SK-N-DZ (cell line): Measurements from ENCODE around the gene RAB3IL1.
"Not testable (repeated sequence)": the region's sequence is repeated elsewhere in the genome, so short reads cannot be mapped to it uniquely, and the experiment has no call there.

Source experiments
- DNase-seq: peaks from one replicate; pipeline ENCODE4 v3.0.0-alpha.2; 2015; ENCODE audit warnings: low spot score

Gene RAB3IL1

DNA sequence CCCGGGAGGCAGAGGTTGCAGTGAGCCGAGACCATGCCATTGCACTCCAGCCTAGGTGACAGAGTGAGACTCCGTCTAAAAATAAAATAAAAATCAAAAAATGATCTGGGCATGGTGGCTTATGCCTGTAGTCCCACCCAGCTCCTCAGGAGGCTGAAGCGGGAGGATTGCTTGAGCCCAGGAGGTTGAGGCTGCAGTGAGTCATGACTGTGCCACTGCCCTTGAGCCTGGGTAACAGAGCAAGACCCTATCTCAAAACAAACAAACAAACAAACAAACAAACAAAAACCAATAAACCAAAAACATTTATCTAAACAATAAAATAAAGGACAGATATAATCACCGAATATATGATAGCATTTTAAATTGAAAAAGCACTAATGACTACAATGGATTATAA, 36.3 kb upstream of the RAB3IL1 start:
- not testable (repeated sequence) for DNase-seq

DNA sequence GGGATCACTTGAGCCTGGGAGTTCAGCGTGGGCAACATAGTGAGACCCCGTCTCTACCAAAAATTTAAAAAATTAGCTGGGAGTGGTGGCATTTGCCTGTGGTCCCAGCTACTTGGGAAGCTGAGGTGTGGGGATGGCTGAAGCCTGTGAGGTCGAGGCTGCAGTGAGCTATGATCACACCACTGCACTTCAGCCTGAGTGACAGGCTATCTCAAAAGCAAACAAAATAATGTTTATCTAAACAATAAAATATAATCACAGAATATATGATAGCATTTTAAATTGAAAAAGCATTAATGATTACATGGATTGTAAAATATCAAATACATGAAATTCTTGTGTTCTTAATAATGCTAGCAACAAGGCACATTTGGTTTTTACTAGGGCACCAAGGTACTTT, 35.5 kb upstream of the RAB3IL1 start:
- DNase-seq: no peak

DNA sequence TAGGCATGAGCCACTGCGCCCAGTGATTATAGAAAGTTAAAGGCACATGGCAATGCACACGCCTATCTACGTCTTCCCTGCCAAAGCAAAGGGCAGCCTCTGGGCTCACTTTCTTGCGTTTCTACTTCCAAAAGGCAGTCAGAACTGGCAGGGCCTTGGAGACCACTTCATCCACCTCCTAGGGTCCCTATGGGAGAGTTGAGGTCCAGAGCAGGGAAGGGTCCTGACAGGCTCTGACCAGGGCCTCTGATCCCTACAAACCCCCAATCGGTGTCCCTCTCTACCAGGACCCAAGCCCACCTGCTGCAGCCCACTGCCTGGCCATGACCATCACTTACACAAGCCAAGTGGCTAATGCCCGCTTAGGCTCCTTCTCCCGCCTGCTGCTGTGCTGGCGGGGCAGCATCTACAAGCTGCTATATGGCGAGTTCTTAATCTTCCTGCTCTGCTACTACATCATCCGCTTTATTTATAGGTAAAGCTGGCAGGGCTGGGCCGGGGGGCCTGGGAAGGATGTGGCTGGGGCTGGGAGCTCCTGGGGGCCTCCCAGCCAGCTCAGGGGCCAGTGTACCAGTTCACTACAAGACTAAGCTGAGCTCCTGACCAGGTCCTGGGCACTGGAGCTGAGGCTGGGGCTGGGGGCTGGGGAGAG, 34.2 kb upstream of the RAB3IL1 start:
- no peak for DNase-seq

DNA sequence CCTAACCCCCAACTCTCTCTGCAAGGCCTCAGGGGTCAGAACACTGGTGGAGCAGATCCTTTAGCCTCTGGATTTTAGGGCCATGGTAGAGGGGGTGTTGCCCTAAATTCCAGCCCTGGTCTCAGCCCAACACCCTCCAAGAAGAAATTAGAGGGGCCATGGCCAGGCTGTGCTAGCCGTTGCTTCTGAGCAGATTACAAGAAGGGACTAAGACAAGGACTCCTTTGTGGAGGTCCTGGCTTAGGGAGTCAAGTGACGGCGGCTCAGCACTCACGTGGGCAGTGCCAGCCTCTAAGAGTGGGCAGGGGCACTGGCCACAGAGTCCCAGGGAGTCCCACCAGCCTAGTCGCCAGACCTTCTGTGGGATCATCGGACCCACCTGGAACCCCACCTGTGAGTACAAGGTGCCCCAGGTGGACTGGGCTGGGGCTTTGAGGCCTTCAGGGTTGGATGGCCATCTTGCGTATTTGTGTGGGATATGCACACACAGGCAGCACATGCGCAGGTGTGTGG, 32.7 kb upstream of the RAB3IL1 start, which contains the start of gene BEST1:
Gene BEST1, plus strand, starts transcription at position 317 of the 513 bp plus-strand sequence. CDS start 1,456 bp downstream, outside the sequence.
- no peak for DNase-seq

DNA sequence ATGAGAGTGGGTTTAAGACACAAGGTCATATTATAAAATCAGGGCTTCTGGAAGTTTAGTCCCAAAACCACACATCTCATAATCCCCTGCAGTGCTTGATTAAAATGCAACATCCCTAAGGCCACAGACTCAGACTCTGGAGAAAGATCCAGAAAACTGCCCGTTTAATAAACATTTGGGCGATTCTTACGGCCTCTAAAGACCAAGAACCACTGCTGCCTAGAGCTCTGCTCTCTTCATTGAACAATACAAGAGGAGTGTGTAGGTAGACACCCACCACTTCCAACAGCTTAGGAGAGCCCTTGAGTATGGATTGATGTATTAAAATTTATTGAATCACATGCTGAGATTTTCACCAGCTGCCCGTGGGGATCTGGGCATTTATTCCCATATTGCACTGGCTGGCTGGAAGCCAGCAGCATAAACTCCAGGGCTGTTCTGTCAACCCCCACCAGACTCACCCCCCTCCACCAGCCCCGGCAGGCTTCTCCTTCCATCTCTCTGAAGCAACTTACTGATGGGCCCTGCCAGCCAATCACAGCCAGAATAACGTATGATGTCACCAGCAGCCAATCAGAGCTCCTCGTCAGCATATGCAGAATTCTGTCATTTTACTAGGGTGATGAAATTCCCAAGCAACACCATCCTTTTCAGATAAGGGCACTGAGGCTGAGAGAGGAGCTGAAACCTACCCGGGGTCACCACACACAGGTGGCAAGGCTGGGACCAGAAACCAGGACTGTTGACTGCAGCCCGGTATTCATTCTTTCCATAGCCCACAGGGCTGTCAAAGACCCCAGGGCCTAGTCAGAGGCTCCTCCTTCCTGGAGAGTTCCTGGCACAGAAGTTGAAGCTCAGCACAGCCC, 32.0 kb upstream of the RAB3IL1 start:
- DNase-seq: peak; percentile 92

DNA sequence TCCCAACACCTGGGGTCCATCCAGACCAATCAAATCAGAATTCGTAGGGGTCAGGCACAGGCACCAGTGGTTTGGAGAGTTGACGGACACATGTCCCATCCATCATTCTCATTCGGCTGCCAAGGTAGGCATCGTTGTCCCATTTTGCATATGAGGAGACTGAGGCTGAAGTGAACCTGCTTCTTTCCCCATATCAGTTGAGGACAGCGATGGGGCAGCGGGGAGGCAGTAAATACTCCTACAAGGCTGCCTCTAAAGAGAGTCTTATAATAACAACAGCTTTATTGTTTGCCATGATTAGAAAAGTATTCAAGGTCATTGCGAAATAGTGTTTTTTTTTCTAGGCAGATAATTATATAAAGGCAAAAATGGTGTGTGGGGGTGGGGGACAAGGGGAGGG, 31.1 kb upstream of the RAB3IL1 start:
- DNase-seq: no peak

DNA sequence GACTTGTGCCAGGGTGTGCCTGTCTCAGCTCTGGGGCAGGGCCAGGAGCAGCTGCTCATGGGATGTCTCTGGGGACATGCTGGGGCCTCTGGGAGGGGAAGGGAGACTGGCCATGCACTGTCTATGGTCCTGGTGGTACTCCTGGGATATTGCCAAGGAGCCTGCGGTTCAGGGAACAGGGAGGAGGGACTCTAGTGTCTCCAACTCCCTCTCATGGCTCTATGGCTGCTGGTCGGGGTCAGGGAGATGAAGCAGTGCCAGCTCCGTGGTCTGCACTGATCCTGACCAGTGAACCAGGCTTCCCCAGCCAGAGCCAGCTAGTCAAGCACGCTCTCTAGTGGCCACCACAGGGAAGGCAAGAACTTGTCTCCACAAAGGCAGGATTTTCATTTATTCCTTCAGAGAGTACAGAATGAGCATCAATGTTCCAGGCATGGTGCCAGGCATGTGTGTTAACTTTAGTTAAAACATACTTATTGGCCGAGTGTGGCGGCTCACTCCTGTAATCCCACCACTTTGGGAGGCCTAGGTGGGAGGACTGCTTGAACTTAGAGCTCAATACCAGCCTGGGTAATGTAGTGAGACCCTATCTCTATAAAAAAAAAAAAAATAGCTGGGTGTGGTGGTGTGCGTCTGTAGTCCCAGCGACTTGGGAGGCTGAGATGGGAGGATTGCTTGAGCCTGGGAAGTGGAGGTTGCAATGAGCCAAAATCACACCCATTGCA, 30.3 kb upstream of the RAB3IL1 start:
- DNase-seq: peak; percentile 81

DNA sequence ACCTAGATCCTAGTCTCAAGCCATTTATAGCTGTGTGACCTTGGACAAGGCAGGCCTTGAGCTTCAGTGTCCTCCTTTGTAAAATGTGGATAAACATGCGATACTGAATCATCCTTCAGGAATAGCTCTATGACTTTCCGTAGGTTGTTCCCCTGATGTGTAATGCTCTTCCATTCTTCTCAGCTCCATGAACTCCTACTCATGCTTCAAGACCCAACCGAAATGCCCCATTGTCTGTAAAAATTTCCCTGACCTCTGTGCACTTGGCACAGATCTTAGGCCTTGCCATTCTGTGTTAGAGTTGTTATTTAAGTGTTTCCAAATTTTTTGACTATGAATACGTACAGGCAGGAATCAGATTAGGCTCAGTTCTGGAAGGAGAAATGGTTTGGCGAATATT, 29.5 kb upstream of the RAB3IL1 start:
- no peak for DNase-seq

DNA sequence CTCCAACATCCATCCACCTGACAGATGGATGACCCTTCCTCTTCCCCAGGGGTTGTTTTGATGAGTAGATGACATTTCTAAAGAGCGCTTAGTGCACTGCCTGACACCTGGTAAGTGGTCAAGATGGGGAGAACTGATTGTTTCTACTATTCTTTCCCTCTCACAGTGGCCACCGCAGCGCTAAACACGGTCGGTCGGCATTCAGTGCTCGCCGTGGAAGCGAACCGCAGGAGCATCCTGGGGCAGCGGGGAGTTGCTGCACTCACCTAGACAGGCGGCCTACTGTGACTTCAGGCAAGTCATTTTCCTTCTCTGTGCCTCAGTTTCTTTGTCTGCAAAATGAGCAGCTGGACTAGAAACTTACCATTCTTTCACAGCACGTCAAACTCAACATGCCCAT, 27.8 kb upstream of the RAB3IL1 start:
- no peak for DNase-seq

DNA sequence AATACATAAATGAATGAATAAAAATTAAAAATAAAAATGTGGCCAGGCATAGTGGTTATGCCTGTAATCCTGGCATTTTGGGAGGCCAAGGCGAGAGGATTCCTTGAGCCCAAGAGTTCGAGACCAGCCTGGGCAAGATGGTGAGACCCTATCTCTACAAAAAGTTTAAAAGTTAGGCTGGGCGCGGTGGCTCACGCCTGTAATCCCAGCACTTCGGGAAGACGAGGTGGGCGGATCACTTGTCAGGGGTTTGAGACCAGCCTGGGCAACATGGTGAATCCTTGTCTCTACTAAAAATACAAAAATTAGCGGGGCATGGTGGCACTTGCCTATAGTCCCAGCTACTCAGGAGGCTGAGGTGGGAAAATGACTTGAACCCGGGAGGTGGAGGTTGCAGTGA, 23.1 kb upstream of the RAB3IL1 start:
- DNase-seq: no peak

DNA sequence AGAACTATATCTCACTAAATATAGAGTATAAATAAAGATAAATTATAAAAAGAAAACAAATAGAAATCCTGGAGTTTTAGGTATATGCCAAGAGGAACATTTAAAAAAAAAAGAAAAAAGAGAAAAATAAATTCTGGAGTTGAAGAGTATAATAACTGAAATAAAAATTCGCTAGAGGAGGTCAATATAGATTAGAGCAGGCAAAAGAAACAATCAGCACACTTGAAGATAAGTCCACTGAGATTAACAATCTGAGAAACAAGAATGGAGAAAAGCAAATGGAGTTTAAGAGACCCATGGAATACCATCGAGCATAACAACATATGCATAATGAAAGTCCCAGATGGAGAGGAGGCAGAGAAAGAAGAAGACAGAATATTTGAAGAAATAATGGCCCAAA, 18.5 kb upstream of the RAB3IL1 start:
- no peak for DNase-seq

DNA sequence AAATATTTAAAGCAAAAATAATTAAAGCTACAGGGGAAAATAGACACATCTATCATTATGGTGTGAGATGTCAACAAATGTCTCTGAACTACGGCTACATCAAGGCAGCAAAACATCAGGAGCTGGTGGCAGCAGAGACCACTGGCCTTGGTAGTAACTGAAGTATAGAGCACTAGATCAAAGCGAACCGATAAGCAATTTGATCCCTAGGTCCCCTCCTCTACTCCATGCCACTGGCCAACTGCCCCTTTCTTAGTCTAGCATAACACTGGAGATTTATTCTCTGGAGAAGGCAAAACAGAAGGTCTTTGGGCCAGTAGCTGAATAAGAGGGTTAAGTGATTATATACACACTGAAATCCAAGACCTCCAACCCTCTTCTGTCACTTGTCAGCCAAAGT, 13.6 kb upstream of the RAB3IL1 start:
- DNase-seq: no peak

DNA sequence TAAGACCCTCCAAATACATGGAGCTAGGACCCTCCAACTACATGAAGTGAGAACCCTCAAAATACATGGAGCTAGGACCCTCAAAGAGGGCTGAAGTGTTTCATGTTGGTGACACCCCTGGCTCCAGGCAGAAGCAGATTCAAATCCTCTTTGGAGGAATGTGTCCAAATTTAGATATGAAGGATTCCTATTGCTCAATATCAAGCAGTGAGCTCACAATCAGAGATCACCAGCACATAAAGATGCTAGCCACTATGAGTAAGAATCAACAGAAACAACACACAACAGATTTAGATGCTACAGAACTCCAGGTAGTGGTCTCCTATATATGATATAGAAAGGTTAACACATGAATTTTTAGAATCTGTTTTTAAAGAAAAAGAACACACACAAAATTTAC, 11.2 kb upstream of the RAB3IL1 start:
- no peak for DNase-seq

DNA sequence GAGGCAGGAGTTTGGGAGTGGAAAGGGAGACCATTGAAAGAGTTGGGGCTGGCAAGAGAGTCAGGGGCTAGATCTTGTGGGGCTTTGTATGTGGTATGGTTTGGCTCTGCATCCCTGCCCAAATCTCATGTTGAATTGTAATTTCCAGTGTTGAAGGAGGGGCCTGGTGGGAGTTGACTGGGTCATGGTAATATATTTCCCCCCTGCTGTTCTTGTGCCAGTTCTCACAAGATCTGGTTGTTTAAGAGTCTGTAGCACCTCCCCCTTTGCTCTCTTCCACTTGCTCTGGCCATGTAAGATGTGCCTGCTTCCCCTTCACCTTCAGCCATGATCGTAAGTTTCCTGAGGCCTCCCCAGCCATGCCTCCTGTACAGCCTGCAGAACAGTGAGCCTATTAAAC, 10.1 kb upstream of the RAB3IL1 start:
- DNase-seq: no peak

DNA sequence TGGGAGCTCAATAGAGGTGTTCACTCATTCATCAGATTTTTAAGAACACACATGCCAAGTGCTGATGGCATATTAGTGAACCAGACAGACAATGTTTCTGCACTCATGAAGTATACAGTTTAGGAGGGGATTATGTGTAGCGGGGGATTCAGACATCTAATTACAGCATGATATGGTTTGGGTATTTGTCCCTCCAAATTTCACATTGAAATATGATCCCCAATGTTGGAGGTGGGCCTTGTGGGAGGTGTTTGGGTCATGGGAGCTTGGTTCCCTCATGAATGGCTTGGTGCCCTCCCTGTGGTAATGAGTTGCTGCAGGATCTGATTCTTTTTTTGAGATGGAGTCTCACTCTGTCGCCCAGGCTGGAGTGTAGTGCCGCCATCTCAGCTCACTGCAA, 8.9 kb upstream of the RAB3IL1 start:
- no peak for DNase-seq

DNA sequence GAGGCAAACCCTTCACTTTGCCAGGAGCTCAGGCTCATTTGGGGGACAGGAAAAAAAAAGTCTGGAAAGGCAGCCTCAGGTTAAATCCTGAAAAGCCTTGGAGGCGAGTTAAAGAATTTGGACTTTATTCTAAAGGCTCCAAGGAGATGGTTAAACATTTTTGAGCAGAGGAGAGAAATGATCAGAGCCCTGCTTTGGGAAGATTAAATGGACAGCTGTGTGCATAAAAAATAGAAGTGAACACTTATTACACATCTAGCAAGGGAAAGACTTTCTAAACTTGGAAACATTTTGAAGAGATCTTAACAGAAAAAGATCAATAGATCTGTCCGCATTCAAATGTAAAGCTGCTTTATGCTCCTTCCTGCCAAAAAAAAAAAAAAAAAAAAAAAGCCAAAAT, 8.4 kb upstream of the RAB3IL1 start:
- no peak for DNase-seq

DNA sequence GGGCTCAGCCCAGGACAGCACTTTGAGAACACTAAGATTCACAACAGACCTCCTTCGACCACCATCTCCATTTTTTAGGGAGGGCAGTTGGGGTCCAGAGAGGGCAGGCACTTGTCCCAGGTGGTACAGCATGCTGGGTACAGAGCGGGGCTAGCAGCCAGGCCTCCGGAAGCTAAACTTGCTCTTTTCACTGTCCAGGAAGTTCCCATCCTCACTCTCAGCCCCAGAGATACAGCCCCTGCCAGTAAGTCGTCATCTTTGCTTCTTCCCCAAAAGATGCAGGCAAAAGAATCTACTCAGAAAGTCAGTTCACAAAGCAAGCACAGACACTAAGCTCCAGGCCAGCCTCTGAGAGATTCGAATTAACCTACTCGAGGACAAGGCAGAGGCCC, 6.7 kb upstream of the RAB3IL1 start:
- no peak for DNase-seq

DNA sequence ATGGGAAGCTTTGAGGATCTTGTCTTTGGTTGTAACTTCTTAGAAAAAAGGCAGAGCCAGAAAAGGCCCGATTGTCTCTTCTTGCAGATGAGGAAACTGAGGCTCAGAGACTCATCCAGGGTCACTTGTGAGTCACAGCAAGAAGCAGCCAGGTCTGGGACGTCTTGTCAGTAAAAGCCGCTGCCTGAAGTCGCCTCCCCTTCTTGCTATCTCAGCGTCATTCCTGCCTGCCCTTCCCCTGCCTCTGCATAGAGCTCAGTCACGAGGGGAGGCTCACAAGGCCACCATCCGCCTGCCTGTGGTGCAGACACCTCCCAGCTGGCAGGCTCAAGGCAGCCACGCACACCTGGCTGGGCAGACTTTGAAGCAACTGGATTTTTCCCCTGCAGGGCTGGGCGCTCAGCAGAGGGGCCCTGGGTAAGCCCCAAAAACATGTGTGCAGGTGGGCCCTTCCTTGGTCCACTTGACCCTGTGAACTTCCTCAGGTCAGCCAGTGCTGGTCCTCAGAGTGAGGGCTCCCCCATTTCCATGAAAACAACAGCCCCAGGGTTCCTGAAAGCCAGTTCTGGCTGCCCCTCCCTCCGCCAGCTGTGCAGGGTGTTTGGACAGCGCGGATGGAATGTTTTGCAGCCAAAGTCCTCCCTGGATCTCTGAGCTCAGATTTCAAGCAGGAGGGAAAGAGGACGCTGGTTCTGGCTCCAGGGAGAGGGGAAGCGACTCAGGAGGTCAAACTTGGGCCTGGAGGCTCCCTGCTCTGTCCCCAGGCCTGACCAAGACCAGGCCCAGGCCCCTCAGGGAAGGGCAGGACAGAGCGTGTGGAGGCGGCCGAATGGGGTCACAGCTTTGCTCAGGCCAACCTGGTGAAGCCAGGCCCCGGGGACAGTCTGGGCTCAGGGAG, 6.0 kb upstream of the RAB3IL1 start:
- peak; percentile 46 for DNase-seq

DNA sequence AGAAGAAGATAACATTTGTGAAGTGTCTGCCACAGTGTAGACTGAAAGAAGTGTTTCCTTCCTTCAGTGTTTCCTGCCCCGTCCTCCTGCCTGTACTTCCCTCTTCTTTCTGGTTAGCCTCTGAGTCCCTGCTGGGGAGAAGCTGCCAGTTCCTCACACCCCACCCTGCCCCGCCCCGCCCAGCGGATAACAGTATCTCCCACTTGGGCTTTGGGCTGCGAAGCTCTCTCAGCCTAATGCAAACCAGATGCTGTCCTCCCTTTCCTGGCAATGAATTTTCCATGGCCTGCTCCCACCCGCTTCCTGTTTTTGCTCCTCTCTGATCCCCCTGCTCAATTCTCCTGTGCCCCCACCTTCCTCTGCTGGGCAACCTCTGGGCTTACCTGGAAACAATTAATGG, 5.2 kb upstream of the RAB3IL1 start:
- DNase-seq: peak; percentile 62

DNA sequence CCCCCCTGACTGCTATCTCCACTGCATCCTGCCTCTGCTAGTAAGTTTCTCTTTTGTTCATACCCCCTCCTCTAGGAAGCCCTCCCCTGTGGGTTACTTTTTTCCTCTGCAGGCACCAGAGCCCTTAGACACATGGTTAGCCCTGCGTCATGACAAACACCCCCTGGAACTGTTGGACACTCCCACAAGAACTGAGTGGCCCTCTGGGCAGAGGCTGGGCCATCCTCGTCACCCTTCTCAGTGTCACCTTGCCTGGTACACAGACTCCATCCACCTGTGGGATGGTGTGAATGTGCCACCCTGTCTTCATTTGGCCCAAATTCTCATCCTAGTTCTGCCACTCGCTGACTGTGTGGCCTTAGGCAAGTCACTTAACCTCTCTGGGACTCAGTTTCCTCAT, 4.1 kb upstream of the RAB3IL1 start:
- DNase-seq: no peak
